ENCODE data around the gene LYZL6. TPM values are rescaled to one million over a fixed set of nuclear protein-coding genes. Genes with fewer than 3 reads are reported as not detected.

The LYZL6 gene
- total RNA-seq, 2 experiments from 2014 or later = not detected

- H3K4me3 Mint-ChIP-seq = no peak within 1 kb of the TSS
- ChIA-PET CTCF (no interaction called here), POLR2A (no interaction called here)
- no peaks in the 10 kb centered on the region for H3K27me3 Mint-ChIP-seq
- H3K36me3 Mint-ChIP-seq (ENCODE audit: low read depth) = no peaks in the 10 kb centered on the region
- TF ChIP-seq CTCF (IDR thresholded peaks at IDR 0.05) = no peak
- Histone ChIP-seq H3K27me3 (ENCODE audit: control insufficient read depth in 1 of 2, insufficient read depth in 2 of 2, low read length in 2 of 2) (no peaks in the 10 kb centered on the region), H3K9me3 (ENCODE audit: control insufficient read depth in 1 of 2, insufficient read depth in 1 of 2, low read length in 2 of 2) (peaks cover 5% of the 10 kb centered on the region in 2 experiments), H3K27ac (ENCODE audit: low read depth in 1 of 2, low read length in 2 of 2) (no peak within 1 kb of the TSS), H3K4me3 (ENCODE audit: low read length) (no peak within 1 kb of the TSS), H3K4me1 (ENCODE audit: insufficient read depth, low read length) (no peaks in the 10 kb centered on the region), H3K36me3 (ENCODE audit: insufficient read depth, low read length) (no peaks in the 10 kb centered on the region)
- H3K4me1 Mint-ChIP-seq (ENCODE audit: low read depth) = no peaks in the 10 kb centered on the region
- H3K9me3 Mint-ChIP-seq = no peaks in the 10 kb centered on the region
- intact Hi-C loops (cut with DNase I, micrococcal nuclease) = no loop called here
- H3K27ac Mint-ChIP-seq = no peak within 1 kb of the TSS
- ATAC-seq (ENCODE audit: poor library complexity) = no peak
- DNase-seq = no peak
These were observed 43.1 kb upstream of the LYZL6 start, which contains the start of gene CCL14 for GRCh38 chr17:35986643-35987042. Gene CCL14, minus strand, starts transcription at chr17:35986729. Its CDS starts 80 bp downstream, at chr17:35986649.

GRCh38 chr17:35984140-35984539 is 40.6 kb upstream of the LYZL6 start:
- no peaks in the 10 kb centered on the region for H3K4me1 Mint-ChIP-seq (ENCODE audit: low read depth)
- no peaks in the 10 kb centered on the region for H3K36me3 ChIP-seq (ENCODE audit: insufficient read depth, low read length)
- no peak overlapping the region for H3K4me3 Mint-ChIP-seq
- H3K27ac Mint-ChIP-seq = no peak overlapping the region
- DNase-seq (no peak), ATAC-seq (ENCODE audit: poor library complexity) (no peak)
- no peak overlapping the region for H3K27ac ChIP-seq (ENCODE audit: low read depth in 1 of 2, low read length in 2 of 2)
- H3K27me3 Mint-ChIP-seq = peaks cover 6% of the 10 kb centered on the region
- H3K9me3 ChIP-seq (ENCODE audit: control insufficient read depth in 1 of 2, insufficient read depth in 1 of 2, low read length in 2 of 2) = peaks cover 0 to 5% of the 10 kb centered on the region in 2 experiments
- no peaks in the 10 kb centered on the region for H3K36me3 Mint-ChIP-seq (ENCODE audit: low read depth)
- POLR2A ChIA-PET = no interaction called here
- intact Hi-C loops (cut with DNase I, micrococcal nuclease) = no loop called here
- H3K27me3 ChIP-seq (ENCODE audit: control insufficient read depth in 1 of 2, insufficient read depth in 2 of 2, low read length in 2 of 2) = no peaks in the 10 kb centered on the region
- CTCF ChIA-PET = no interaction called here
- H3K9me3 Mint-ChIP-seq = no peaks in the 10 kb centered on the region
- TF ChIP-seq CTCF (IDR thresholded peaks at IDR 0.05) = no peak
- H3K4me1 ChIP-seq (ENCODE audit: insufficient read depth, low read length) = no peaks in the 10 kb centered on the region
- H3K4me3 ChIP-seq (ENCODE audit: low read length) = no peak overlapping the region

- Mint-ChIP-seq H3K27me3 (peaks cover 19% of the 10 kb centered on the region), H3K4me3 (no peak overlapping the region), H3K36me3 (ENCODE audit: low read depth) (no peaks in the 10 kb centered on the region), H3K9me3 (no peaks in the 10 kb centered on the region), H3K4me1 (ENCODE audit: low read depth) (no peaks in the 10 kb centered on the region), H3K27ac (no peak overlapping the region)
- H3K4me1 ChIP-seq (ENCODE audit: insufficient read depth, low read length) = no peaks in the 10 kb centered on the region
- no peaks in the 10 kb centered on the region for H3K36me3 ChIP-seq (ENCODE audit: insufficient read depth, low read length)
- intact Hi-C loops (cut with DNase I, micrococcal nuclease) = no loop called here
- no peak overlapping the region for H3K27ac ChIP-seq (ENCODE audit: low read depth in 1 of 2, low read length in 2 of 2)
- no peak for ATAC-seq (ENCODE audit: poor library complexity)
- no peak for TF ChIP-seq CTCF (IDR thresholded peaks at IDR 0.05)
- CTCF ChIA-PET = no interaction called here
- no peaks in the 10 kb centered on the region for H3K9me3 ChIP-seq (ENCODE audit: control insufficient read depth in 1 of 2, insufficient read depth in 1 of 2, low read length in 2 of 2)
- POLR2A ChIA-PET = no interaction called here
- no peak overlapping the region for H3K4me3 ChIP-seq (ENCODE audit: low read length)
- DNase-seq = no peak
- no peaks in the 10 kb centered on the region for H3K27me3 ChIP-seq (ENCODE audit: control insufficient read depth in 1 of 2, insufficient read depth in 2 of 2, low read length in 2 of 2)
These were observed 39.1 kb upstream of the LYZL6 start for GRCh38 chr17:35982409-35983191.
